ENCODE data around the gene KIAA1217.
"Not testable (repeated sequence)": the region's sequence is repeated elsewhere in the genome, so short reads cannot be mapped to it uniquely, and the experiment has no call there.

KIAA1217 gene

GRCh38 chr10:24476913-24477701, 268.2 kb downstream of the KIAA1217 start:
- DNase-seq, result no peak

- DNase-seq, result no peak
Measured at GRCh38 chr10:24477915-24478314, 269.0 kb downstream of the KIAA1217 start.

- DNase-seq, result no peak
Measured at GRCh38 chr10:24479806-24480205, 270.9 kb downstream of the KIAA1217 start.

- no peak for DNase-seq
Measured at GRCh38 chr10:24480447-24480846, 271.5 kb downstream of the KIAA1217 start.

- no peak for DNase-seq
Measured at GRCh38 chr10:24481241-24481640, 272.3 kb downstream of the KIAA1217 start.

- not testable (repeated sequence) for DNase-seq
Measured at GRCh38 chr10:24482713-24483112, 273.8 kb downstream of the KIAA1217 start.

GRCh38 chr10:24483701-24484100, 274.8 kb downstream of the KIAA1217 start:
- DNase-seq, result no peak

- DNase-seq, result no peak
Measured at GRCh38 chr10:24484771-24485170, 275.8 kb downstream of the KIAA1217 start.

GRCh38 chr10:24485304-24485703, 276.4 kb downstream of the KIAA1217 start:
- DNase-seq, result no peak

- DNase-seq, result no peak
Measured at GRCh38 chr10:24488631-24489030, 279.7 kb downstream of the KIAA1217 start.

GRCh38 chr10:24493165-24493564, 284.2 kb downstream of the KIAA1217 start:
- no peak for DNase-seq

GRCh38 chr10:24494236-24494635, 285.3 kb downstream of the KIAA1217 start:
- no peak for DNase-seq

GRCh38 chr10:24494777-24495176, 285.8 kb downstream of the KIAA1217 start:
- DNase-seq, result no peak

- DNase-seq, result no peak
Measured at GRCh38 chr10:24495666-24496460, 286.9 kb downstream of the KIAA1217 start.

- DNase-seq, result no peak
Measured at GRCh38 chr10:24496906-24497305, 288.0 kb downstream of the KIAA1217 start.

- DNase-seq, result no peak
Measured at GRCh38 chr10:24501056-24501711, 292.2 kb downstream of the KIAA1217 start.

GRCh38 chr10:24502006-24502405, 293.1 kb downstream of the KIAA1217 start:
- no peak for DNase-seq

GRCh38 chr10:24502801-24503460, 294.0 kb downstream of the KIAA1217 start:
- DNase-seq, result no peak

- DNase-seq, result no peak
Measured at GRCh38 chr10:24503461-24504320, 294.8 kb downstream of the KIAA1217 start.

- no peak for DNase-seq
Measured at GRCh38 chr10:24505759-24506158, 296.8 kb downstream of the KIAA1217 start.

- no peak for DNase-seq
Measured at GRCh38 chr10:24513155-24513554, 304.2 kb downstream of the KIAA1217 start.

GRCh38 chr10:24515481-24515880, 306.5 kb downstream of the KIAA1217 start:
- DNase-seq, result no peak

Data from NCI-H2107 (cell line).